ENCODE results near the gene ARID5A.

The ARID5A gene

DNA sequence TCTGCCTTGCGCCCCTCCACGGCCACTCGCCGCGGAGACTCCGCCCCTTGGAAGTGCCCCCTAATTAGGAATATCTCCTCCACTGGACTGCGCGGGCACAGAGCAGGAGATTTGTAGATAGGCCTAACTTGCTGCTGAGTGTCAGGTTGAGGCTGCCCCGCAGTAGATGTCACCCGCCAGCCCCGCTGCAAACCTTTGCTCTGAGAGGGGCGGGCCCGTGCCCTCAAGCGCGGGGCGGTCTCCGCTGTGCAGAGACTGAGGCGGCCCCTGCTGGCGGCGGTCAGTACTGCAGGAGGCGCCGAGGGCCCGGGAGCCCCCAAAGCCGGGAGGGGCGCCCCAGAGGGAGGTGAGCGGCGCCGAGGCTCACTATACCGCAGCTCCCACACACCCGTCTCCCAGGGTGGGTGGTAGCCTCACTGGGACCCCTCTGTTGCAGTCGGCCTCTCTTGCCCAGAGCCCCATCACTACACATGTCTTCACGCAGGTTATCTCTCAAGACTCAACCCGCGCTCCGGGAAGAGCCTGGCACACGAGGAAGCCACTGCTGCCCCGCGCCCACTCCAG, 28.5 kb upstream of the ARID5A start:
- no peak for DNase-seq

DNA sequence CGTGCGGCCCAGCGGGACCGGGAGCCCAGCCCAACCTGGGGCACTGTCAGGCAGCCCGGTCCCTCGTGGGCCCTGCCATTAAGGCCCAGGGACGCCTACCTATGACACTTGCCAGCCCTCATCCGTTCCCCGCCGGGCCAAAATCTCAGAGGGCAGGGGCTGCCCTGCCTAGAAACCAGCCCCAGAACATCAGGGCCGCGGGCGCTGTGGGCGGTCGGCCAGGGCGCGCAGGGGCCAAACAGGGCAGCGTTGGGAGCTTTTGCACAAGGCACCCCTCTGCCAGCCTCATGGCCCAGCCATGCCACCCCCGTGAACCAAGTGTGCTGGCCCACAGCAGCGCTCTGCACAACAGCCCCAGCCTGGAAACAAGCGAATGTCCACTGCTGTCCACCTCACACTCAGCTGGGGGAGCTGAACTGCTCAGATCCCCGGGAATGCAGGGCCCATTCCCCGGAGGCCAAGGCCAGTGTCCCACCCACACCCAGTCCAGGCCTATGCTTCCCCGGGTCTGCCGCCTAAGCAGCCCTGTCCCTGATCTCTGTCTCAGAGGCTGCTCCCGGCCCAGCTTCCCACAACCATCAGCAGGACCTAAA, 27.9 kb upstream of the ARID5A start:
- no peak for DNase-seq

DNA sequence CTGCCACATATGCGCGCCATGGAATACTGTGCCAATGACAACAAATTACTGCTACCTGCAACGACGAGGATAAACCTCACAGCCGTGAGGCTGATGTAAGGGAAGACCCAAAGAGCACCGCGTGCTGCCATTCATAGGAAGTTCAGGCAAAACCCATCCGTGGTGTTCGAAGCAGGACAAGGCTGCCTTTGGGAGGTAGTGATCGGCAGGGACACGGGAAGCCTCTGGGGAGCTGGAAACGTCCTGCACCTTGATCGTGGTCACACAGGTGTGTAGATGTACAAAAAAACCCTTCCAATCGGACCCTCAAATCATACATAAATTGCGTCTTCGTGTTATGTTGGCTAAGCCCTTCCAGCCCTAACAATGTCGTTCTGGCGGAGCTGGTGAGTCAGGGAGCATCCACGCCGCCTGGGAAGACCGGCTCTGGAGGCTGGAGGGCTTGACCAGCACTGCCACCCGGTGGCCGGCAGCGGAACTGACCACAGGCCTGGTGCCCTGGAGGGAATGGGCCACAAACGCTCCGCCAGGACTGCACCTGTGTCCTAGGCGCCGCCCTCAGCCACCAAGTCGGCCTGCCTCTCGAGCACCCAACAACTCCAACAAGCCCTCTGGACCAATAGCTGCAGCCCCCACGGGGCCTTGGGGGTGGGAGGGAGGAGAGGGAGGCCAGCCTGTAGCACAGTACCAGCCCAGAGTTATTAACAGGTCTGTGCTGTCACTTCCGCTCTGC, 27.3 kb upstream of the ARID5A start:
- no peak for DNase-seq

DNA sequence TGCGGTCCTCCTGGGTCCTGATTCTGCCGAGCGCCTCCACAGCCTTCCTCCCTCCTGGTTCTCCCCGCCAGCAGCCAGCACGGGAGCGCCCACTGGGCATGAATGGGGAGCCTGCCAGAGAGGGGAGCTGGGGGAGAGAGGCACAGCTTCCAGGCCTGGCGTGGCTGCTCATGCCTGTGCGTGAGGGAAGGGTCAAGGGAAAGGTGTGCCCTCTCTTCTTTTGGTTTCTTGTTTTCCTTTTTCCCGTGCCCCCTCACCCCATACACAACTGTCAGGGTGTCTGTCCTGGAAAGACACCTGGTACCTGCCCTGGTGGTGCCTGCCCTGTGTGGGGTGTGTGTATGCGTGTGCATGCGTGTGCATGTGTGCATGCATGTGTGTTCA, 26.7 kb upstream of the ARID5A start:
- no peak for DNase-seq

DNA sequence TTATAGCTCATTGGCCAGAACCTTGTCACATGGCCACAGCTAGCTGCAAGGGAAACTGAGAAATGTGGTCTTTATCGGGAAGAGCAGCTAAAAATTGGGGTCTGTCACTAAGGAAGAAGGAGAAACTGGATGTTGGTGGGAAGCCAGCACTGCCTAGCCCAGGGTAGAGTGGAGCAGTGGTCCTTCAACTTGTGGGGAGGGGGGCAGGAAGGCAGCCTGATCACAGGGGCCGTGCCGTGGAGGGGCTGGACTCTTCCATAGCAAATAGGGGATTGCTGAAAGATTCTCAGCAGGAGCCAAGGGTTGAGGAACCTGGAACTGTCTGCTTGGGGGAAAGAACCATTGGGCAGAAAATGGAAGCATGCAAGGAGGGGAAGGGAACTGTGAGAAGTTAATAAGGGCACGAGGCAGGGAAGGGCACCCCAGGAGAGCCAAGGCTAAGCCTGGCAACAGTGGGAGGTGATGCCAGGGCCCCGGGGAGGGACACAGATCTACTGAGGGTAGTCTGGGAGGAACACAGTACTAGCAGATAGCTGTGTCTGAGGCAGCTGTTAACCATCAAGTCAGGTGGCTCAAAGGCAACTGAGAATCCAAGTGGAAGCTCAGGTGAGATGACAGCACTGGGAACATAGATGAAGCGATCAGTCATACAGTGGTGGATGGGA, 25.5 kb upstream of the ARID5A start:
- DNase-seq: no peak

DNA sequence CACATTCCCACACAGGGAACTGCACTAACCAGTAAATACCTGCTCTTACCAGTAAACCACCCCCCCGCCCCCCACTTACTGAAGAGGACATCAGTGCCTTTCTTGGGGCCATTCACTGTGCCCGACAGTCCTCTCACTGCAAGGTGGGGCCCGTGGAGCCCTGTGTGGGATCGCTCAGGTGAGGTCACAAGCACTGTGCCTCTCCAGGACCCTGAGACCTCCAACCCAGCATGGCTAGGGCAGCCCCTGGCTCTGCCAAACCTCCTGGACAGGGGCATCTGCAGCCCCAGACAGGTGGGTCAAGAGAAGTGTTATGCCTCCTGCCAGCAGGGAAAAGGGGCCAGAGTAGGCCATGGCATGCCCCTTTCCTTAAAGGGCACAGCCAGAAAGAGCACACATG, 24.7 kb upstream of the ARID5A start:
- DNase-seq: no peak

DNA sequence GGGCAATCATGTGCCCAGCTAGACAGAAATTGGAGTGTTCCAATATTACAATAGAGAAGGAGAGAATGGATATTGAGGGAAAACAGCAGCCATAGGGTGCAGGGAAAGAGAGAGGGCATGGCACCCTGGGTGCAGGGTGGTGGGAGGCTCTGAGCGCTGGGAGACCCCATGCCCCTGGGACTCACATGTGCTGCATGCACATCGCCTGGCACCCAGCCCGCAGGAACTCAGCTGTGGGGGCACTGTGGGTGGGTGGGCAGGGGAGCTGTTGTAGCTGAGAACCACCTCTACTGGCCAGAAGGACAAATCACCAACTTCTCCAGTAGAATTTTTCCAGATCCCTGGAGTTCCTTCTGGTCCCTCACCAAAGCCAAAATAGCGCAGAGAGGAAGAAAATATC, 24.2 kb upstream of the ARID5A start:
- no peak for DNase-seq

DNA sequence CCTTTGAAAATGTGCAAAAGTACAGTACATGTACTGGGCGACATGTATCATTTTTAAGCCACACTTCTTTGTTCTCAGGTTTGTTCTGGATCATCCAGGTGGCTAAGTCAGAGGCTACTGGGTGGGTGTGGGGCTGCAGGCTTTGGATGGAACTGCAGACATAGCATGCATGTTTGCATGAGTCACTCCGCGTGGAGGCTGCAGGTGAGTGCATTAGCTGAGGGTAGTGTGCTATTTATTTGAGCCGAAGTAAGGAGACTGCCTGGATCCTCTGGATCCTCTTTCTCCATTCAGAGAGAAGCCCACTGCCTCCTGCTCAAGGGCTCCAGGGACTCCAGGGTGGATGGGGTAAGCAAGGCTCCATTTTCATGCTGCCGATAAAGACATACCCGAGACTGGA, 22.0 kb upstream of the ARID5A start:
- no peak for DNase-seq

DNA sequence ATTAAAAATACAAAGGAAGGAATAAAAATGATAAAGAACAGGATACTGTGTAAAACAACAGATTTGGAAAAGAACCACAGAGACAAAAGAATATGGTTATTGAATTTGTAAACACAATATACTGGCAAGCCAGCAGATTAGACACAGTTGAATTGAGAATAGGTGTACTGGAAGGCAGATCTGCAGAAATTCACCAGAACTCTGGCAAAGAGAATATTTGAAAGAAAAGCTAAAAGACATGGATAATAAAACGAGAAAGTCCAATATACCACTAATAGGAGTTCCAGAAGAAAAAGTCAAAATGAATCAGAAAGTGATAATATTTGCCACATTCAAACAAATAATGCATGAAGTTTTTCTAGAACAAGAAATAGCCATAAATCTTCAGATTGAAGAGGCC, 19.5 kb upstream of the ARID5A start:
- no peak for DNase-seq

DNA sequence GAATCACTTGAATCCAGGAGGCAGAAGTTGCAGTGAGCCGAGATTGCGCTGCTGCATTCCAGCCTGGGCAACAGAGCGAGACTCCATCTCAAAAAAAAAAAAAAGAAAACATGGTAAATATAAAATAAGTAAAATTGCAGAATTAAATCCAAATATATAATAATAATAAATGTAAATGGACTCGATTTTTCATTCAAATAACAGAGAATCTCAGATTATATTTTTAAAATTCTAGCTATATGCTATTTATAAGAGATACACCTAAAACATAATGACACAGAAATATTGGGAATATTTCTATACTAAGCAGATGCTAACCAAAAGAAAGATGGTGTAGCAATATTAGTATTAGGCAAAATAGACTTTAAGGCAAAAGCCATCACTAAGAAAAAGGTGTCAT, 16.3 kb upstream of the ARID5A start:
- no peak for DNase-seq

DNA sequence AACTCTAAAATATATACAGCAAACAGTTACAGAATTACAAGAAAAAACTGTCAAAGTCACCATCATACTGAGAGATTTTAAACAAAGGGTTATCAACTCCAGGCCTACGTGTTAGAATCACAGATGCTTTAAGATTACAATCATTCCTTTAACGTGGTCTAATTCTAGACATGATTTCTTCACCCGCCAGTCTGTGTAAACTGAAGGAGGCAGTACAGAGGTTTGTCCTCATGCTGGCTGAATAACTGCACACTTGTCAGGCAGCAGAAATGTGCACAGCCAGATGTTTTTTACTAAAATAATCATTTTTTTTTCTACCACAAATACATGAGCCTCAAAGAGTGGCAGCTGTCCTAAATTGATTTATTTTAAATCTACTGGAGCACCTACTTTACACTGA, 15.9 kb upstream of the ARID5A start:
- no peak for DNase-seq

DNA sequence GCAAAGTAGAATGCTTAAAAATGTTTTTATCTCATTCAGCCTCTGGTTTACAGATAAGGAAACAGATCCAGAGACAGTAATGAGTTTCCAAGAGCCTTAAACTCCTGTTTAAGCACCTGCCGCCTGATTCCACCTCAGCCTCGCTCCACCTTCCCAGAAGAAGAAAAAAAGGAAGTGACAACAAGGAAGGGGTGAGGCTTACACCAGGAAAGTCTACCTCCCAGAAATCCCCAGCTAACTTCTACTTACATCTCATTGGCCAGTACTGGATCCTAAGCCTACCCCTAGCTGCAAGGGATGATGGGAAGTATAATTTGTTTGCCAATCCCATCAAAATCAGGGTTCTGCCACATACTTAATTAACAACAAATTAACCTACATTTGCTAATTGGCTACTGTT, 15.3 kb upstream of the ARID5A start:
- DNase-seq: no peak

DNA sequence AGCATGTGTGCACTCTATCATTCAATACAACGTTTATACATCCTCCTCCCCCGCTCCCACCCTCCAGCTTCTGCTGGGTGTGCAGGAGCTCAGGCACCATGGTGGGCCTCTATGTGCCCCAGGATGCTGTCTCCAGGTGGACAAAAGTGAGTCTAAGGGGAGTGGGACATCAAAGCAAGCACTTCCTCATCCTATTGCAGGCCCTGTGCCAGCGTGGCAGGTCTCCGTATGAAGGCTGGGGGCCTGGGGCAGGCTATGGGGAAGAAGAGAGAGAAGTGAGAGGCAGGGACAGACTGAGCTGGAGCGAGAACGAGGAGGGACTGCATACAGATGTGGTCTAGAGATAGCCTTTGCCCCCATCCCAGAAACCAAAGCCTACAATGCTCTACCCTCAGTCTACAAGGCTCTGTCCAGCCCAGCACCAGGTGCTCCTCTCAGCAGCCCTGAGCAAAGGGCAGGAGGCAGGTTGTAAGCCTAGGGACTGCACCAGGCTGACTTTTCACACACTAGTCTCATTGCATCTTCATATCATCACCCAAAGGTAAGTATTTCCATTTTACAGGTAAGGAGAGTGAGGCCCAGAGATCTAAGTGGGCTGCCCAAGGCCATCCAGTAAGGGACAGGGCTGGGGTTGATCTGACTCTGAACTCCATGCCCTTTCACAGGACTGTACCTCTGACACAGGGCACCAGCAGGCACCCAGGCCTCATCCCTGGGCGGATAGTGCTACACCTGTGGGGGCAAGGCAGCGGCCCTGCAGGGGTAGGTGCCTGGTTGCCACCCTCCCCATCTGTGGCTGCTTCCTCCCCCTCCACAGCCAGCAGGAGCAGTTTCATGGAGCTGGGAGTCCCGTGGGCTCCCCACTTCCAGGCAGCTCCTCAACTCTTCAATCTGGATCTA, 14.0 kb upstream of the ARID5A start:
- DNase-seq: no peak

DNA sequence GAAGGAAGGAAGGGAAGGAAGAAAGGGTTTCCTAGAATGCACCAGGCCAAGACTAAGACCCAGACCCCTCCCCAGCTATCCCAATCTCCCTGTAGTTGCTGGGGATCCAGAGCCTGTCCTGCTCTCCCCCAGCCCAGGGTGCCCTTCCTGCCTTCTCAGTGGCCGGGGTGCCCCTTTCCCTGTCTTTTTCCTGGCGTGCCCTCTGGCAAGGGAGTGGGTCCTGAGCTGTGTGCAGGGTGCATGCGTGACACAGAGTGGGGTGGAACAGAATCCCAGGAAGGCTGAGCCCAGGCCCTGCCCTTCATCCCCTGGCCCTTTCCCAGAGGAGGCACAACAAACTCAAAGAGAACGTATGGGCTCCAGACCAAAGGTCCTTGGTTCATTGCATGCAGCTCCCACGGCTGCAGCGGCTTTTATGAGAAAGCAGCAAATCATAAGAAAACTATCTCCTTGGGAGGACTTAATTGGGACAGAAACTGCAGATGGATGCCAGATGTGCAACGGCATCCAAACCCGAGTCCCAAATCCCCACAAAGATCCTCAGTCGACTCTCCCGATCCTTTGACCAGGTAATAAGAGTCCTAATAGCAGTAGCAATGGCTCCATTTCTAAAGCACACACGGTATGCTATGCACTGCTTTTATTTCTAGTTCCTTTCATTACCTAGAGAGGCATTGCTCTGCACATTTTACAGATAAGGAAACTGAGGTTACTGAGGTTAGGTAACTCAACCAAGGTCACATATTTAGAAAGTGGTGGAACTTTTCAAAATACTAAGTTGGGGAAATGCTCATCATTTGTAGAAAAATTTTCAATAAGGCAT, 12.7 kb upstream of the ARID5A start:
- no peak for DNase-seq

DNA sequence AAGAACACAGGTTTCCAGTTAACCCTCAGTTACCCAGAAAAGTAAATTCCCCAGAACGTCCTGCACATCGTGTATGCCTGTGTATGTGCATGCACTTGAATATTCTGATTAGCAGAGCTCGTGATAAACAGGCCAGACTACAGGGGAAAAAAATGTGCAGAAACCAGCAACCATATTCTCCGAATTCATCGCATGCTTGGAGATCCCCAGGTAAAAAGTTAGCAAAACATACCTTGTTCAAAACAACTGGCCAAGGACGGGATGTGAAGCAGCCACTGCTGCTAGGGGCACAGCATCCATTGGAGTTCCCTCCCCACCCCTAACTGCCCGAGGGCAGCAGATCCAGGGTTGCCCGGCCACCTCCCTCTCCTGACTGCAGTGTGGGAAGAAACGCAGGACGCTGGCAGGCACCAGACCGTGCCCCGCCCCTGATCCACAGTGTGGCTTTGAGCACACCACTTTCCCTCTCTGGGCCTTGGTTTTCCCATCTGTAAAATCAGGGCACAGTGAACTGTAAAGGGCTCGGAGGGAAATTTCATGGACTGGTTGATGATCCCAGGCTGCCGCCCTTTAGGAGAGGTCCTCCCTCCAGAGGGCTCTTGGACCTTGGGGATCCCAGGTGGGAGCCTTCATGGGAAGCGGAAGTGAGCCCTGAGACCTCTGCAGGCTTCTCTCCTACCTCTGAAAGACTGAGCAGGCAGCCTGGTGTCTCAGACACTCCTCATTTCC, 11.9 kb upstream of the ARID5A start:
- no peak for DNase-seq

DNA sequence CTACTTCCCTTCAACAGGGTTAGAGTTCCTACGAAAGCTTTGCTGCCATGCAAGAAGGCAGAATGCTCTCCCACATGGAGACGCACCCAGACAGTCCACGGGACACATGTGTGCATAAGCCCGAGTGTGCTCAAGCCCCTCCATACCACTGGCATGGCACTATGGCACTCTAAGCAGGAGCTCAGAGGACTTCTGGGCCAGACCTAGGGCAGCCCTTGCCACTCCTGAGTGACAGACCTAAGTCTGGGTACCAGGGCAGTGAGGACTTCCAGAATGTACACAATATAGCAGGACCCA, 11.4 kb upstream of the ARID5A start:
- DNase-seq: no peak

DNA sequence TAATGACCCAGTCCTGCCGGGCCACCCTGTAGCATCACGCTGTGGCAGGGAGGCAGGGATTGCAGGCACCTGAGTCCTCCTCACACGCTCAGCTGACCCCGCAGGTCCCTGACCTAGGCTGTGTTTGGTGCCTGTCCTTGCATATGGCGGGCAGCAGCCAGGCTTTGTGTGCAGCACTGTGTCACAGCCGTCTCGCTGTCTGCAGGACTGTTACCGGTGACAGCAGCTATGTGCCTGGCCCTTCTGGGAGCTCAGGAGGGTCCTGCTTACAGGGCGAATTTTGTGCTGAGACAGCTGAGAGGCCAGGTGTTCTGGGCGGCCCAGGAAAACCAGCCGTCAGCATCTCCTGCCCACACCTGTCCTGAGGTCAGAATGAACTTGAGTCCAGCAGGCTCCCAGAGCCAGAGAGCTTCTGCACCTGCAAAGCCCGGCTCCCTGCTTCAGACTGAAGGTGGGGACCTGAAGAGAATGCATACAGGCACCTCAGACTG, 10.4 kb upstream of the ARID5A start:
- DNase-seq: no peak

DNA sequence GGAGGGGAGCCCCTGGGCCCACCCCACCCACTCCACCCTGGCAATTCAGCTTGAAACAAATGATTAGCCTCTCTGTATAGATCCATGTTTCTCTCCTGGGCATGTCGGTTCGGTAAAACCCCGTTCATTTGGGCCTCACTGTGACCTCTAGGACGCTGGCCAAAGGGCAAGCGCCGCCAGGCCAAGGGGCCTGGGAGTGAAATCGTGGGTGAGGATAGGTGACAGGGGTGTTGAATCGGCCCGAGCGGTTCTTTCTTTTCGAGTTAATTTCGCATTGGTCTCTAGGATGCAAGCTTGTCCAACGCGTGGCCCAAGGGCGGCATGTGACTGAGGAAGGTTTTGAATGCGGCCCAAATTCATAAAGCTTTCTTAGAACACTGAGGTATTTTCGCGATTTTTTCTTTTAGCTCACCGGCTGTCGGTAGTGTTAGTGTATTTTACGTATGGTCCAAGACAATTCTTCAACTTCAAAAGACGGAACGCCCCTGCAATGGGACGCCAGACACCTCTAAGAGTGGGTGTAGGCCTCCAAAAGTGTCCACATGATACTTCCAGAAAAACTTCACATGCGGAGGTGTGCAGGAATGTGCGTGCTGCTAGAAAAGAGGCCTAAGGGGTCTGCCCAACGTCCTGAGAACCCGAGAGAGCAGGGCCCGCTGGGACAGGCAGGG, 9.8 kb upstream of the ARID5A start:
- no peak for DNase-seq

DNA sequence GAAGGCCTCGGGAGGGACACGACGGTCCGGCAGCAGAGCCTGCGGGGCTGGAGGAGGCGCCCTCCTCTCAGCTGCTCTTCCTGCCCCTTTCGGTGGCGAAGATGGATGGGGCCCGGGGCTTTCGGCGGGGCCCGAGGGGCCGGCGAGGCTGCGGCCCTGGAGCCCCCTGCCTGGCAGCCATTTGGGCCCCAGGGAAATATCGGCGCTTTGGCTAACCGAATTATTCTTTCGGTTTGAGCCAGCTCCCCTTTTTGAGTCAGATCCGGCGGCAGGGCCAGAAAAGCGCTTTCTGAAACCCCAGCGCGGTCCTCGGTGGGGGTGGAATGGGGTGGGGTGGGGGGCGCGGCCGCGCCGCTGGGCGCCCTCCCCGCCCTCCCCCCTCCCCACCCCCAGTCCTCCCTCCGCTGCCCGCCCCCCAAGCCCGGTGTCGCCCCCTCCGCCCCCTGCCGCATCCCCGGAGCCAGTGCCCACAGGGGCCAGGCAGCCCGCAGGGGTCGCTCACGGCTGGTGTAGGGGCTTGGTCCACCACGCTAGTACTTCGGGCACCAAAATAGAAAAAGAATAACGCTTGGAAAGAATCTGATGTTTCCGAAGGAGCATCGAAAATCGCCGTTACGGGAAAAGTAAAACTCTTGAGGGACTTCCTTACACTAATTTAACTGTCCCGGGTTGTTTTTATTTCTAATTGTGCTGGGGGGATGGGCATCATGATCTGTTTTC, 9.1 kb upstream of the ARID5A start:
- no peak for DNase-seq

DNA sequence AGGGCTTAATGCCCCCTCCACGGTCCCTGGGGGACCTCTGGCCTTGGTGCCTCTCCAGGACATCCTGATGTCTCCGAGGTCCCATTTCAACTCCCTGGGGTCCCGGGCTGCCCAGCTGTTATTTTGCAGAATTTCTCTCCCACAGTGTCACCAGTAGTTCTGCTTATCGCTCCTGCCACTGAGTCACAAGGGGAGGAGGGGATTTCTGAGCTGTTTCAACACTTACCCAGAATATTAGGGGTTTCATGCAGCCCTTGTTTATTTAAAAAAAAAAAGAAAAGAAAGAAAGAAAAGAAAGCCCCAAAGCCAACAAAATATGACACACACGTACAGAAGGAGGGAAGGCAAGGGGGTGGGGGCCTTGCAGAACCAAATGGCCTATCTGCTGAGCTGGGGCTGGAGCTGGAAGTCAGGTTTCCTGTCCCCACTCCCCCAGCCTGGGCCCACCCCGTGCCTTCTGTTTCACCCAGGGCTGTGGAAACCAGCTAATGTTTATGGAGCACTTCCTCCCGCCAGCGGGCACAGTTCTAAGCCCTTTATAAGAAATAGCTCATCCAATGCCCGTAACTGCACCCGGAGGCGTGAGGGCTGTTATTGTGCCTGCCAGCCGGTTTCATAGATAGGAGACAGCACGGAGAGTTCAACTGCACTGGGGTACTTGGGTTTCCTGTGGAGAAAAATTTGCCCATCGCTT, 8.4 kb upstream of the ARID5A start:
- DNase-seq: no peak

Data from NCI-H524 treated with DMSO at 0.1 percent for 48 hours (cell line).